Right lobe of liver (tissue), 6 donors: ENCODE measurements around the gene ARSB. TPM values are rescaled to one million over a fixed set of nuclear protein-coding genes. Genes with fewer than 3 reads are reported as not detected.

ENCODE experiments used
- ATAC-seq, 4 donors: fragments of 200-7000 bp; cut with Tn5 transposase; one replicate each; pipeline ENCODE4 v1.9.1; 2020; ENCODE audit warnings: mild to moderate bottlenecking in 4 of 4, moderate library complexity in 4 of 4
- DNase-seq, 3 donors: peaks; one replicate each; pipeline ENCODE4 v3.0.0-alpha.2; 2020
- H3K27ac ChIP-seq, 3 donors: fragments of 200-600 bp; one replicate each; pipeline ENCODE4 v1.8.0; 2022
- H3K27me3 ChIP-seq, 2 donors: fragments of 200-600 bp; one replicate each; pipeline ENCODE4 v1.8.0; 2022
- H3K36me3 ChIP-seq, 4 donors: fragments of 200-600 bp; sonication (generic) in 1 of 4; one replicate each; pipeline versions ENCODE4 v1.5.1 to v1.8.0; 2017 to 2022; ENCODE audit warnings: control low read depth in 1 of 4
- H3K4me1 ChIP-seq, 4 donors: fragments of 200-600 bp; sonication (generic) in 1 of 4; one replicate each; pipeline versions ENCODE4 v1.5.1 to v1.8.0; 2017 to 2022; ENCODE audit warnings: control low read depth in 1 of 4
- H3K4me3 ChIP-seq, 3 donors: fragments of 200-600 bp; one replicate each; pipeline ENCODE4 v1.8.0; 2022
- H3K9me3 ChIP-seq, 4 donors: fragments of 200-600 bp; sonication (generic) in 1 of 4; one replicate each; pipeline versions ENCODE4 v1.5.1 to v1.8.0; 2017 to 2022; ENCODE audit warnings: control low read depth in 1 of 4
- POLR2A ChIP-seq: fragments of 450-650 bp; IDR thresholded peaks from one replicate; pipeline ENCODE4 v1.6.1; 2017; ENCODE audit warnings: antibody characterized with exemption, mild to moderate bottlenecking
- WGBS: methylation state at CpG from one replicate; pipeline ENCODE4 v1.1.6; 2018; ENCODE audit warnings: low coverage, low lambda C conversion rate; ENCODE audit not compliant: insufficient coverage; ENCODE audit errors: missing lambda C conversion rate; 5-methylcytosine and 5-hydroxymethylcytosine counted together
- intact Hi-C, 2 donors: fragments of 100-400 bp; cut with DNase I; formaldehyde crosslinking; loops; one replicate each; pipeline versions ENCODE4 v1.11.2 to v1.14.1; 2022
- total RNA-seq, 6 experiments: library from RNA; depleted of rRNA in 2 of 6; stranded (reverse); fragments of >200 nt in 2 of 6; fragmentation: NEBNext Ultra II Directional in 3 of 6; extraction: Animal tissue kit (Norgen Biotek cat#: 25700) in 3 of 6; gene quantifications; one replicate each; pipeline versions ENCODE4 v1.1.0 to v1.2.4, GENCODE V29; 2016 to 2023
- TF ChIP-seq, protein P1 (sequence below), 4 donors: fragments of 200-600 bp in 3 of 4; fragments of 450-650 bp in 1 of 4; IDR thresholded peaks; one replicate each; pipeline versions ENCODE4 v1.5.1 to v1.8.0; 2016 to 2022; ENCODE audit warnings: antibody characterized with exemption in 4 of 4, mild to moderate bottlenecking in 2 of 4
- donor health status: DM: no; HTN: yes; CAD: no.
- donor health status: DM: no; HTN: no; CAD: no.
- donor health status: DM: no; HTN: no; CAD: no.
- donor health status: DM: no; HTN: yes; CAD: no.
- donor health status: DM: no; HTN: yes; CAD: no.

ARSB gene
- total RNA-seq, 6 experiments from 2014 or later: 5.0 to 11.7 (median 8.7) TPM

DNA sequence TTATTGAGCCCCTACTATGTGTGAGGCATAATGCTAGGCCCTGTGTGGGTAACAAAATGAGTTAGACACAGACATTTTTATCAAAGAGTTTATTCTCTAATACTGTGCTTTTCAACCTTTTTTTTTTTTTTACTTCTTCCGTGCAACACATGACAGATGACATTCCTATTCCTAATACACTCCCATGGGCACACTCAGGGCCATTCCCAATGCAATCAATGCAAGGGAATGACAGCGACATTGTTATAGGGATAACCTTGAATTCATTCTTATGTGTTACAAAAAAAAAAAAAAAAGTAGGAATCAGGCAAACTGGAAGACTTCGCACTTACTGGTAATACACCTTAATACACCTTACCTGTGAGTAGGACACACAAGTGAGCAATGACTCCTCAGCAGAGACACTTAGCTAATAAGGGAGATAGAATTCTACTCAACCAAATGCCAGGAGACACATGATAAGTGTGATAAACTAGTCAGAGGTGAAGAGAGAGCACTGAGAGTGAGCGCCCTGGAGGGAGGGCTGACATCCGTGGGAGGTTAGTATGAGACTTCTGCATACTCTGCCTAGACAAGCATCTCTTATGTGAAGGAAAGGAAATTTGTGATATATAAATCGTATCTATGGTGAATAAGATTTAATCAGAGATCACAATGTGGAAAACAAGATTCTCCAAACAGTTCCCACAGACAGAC is 21.0 kb upstream of the ARSB start:
- ATAC-seq (no peak), DNase-seq (no peak)
- intact Hi-C loops: no loop called here
- TF ChIP-seq, protein P1, sequence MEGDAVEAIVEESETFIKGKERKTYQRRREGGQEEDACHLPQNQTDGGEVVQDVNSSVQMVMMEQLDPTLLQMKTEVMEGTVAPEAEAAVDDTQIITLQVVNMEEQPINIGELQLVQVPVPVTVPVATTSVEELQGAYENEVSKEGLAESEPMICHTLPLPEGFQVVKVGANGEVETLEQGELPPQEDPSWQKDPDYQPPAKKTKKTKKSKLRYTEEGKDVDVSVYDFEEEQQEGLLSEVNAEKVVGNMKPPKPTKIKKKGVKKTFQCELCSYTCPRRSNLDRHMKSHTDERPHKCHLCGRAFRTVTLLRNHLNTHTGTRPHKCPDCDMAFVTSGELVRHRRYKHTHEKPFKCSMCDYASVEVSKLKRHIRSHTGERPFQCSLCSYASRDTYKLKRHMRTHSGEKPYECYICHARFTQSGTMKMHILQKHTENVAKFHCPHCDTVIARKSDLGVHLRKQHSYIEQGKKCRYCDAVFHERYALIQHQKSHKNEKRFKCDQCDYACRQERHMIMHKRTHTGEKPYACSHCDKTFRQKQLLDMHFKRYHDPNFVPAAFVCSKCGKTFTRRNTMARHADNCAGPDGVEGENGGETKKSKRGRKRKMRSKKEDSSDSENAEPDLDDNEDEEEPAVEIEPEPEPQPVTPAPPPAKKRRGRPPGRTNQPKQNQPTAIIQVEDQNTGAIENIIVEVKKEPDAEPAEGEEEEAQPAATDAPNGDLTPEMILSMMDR (IDR thresholded peaks at IDR 0.05): no peak
- no peak for TF ChIP-seq POLR2A
- peaks cover 0 to 10% (median 0%) of the 10 kb centered on the region in 4 donors for H3K4me1 ChIP-seq
- H3K27me3 ChIP-seq: no peaks in the 10 kb centered on the region
- H3K27ac ChIP-seq: no peak overlapping the region
- H3K36me3 ChIP-seq: no peaks in the 10 kb centered on the region
- no peak overlapping the region for H3K4me3 ChIP-seq
- H3K9me3 ChIP-seq: no peaks in the 10 kb centered on the region
- 84% methylated on average over 5 of the region's 6 CpGs for WGBS

DNA sequence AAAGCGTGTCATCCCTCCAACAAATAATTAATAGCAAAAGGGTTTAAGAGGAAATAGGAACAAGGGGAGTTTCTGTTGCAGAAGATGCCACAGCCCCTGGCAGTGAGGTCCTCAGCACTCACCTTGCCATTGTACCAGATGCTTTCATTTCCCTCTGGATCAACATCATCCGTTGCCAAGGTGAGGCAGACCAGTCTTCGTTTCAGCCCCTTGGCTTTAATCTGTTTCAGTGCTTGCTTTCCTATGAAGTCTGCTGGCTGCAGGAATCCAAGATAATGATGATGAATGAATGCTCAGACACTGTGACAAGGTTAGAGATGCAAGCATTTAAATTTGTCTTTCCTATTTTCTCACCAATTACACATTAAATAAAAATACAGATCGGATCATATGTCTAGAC is 20.0 kb upstream of the ARSB start:
- Histone ChIP-seq H3K4me3 (no peak overlapping the region), H3K27ac (no peak overlapping the region), H3K4me1 (peaks cover 0 to 10% (median 0%) of the 10 kb centered on the region in 4 donors), H3K27me3 (no peaks in the 10 kb centered on the region), H3K36me3 (no peaks in the 10 kb centered on the region), H3K9me3 (no peaks in the 10 kb centered on the region)
- 75% methylated on average over 4 of the region's 4 CpGs for WGBS
- no peak for DNase-seq
- no peak for TF ChIP-seq POLR2A
- TF ChIP-seq, protein P1 (IDR thresholded peaks at IDR 0.05): no peak
- no peak for ATAC-seq
- intact Hi-C loops: no loop called here

DNA sequence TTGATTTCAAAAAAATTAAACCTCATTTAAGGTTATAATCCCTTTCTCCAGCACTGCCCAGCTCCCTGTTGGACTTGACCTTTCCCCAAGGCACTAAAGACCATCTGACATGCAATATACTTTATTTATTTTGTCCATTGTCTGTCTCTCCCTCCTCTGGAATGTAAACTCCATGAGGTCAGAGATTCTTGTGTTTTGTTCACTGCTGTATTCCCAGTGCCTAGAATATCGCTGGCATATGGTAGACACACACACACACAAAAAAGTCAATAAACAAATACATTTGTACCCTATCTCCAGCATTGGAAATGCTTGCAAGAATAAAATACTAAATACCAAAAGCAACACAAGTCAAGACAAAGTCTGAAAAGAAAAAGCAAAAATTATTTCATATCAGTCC is 17.3 kb upstream of the ARSB start:
- TF ChIP-seq, protein P1 (IDR thresholded peaks at IDR 0.05): no peak
- TF ChIP-seq POLR2A: no peak
- no peak overlapping the region for H3K4me3 ChIP-seq
- H3K36me3 ChIP-seq: no peaks in the 10 kb centered on the region
- H3K27me3 ChIP-seq: no peaks in the 10 kb centered on the region
- WGBS: 92% methylated on average over 1 of the region's 1 CpG
- no peak overlapping the region for H3K27ac ChIP-seq
- H3K9me3 ChIP-seq: no peaks in the 10 kb centered on the region
- DNase-seq (no peak), ATAC-seq (no peak)
- intact Hi-C loops: no loop called here
- peaks cover 0 to 10% (median 0%) of the 10 kb centered on the region in 4 donors for H3K4me1 ChIP-seq

DNA sequence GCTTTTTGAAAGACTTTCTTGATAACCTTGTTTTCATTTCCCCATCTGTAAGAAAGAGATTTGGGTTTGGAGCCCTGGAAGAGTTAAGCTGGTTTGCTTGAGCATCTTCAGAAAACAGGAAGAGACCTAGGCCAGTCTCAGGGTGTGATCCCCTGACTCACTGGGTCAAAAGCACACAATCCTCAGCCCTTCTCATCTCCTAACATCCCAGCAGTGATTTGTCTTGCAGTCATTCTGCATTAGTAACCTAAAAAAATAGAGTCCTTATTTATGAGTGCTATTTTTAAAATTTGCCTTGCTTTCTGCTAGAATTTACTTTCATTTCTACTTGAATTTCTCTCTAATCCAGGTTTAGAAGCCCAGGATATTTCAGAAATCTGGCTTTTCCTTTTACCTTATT is 16.4 kb upstream of the ARSB start:
- H3K4me1 ChIP-seq: peaks cover 0 to 10% (median 0%) of the 10 kb centered on the region in 4 donors
- H3K27ac ChIP-seq: no peak overlapping the region
- no peaks in the 10 kb centered on the region for H3K27me3 ChIP-seq
- no peaks in the 10 kb centered on the region for H3K36me3 ChIP-seq
- ATAC-seq (no peak), DNase-seq (no peak)
- no peak for TF ChIP-seq POLR2A
- TF ChIP-seq, protein P1 (IDR thresholded peaks at IDR 0.05): no peak
- no peak overlapping the region for H3K4me3 ChIP-seq
- intact Hi-C loops: no loop called here
- H3K9me3 ChIP-seq: no peaks in the 10 kb centered on the region
